DND-41 (cell line): ENCODE data around the gene TTC33.

ENCODE experiments used
- EZH2 ChIP-seq: IDR thresholded peaks from 3 replicates; pipeline ENCODE4 v1.6.1; 2012; ENCODE audit warnings: borderline replicate concordance, low read depth, mild to moderate bottlenecking, moderate library complexity, low read length, inconsistent platforms; ENCODE audit not compliant: severe bottlenecking
- TF ChIP-seq, protein P1 (sequence below): IDR thresholded peaks from 2 replicates; pipeline ENCODE4 v1.5.1; 2012; ENCODE audit warnings: borderline replicate concordance, low read length, moderate library complexity, mild to moderate bottlenecking; ENCODE audit not compliant: poor library complexity, severe bottlenecking; ENCODE audit errors: extremely low read depth

DNA sequence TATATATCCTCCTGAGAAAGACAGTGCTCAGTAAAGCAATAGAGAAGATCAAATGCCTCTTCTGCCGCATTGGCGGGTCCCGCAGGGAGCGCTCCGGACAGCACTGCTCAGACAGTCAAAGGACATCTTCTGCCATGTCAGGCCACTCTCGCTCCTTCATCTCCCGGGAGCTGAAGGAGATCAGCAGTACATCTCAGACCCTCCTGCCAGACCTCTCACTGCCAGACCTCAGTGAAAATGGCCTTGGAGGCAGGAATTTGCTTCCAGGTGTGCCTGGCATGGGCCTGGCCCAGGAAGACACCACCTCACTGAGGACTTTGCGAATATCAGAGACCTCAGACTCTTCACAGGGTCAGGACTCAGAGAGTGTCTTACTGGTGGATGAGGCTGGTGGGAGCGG is 63.9 kb downstream of the TTC33 start:
- TF ChIP-seq, protein P1, sequence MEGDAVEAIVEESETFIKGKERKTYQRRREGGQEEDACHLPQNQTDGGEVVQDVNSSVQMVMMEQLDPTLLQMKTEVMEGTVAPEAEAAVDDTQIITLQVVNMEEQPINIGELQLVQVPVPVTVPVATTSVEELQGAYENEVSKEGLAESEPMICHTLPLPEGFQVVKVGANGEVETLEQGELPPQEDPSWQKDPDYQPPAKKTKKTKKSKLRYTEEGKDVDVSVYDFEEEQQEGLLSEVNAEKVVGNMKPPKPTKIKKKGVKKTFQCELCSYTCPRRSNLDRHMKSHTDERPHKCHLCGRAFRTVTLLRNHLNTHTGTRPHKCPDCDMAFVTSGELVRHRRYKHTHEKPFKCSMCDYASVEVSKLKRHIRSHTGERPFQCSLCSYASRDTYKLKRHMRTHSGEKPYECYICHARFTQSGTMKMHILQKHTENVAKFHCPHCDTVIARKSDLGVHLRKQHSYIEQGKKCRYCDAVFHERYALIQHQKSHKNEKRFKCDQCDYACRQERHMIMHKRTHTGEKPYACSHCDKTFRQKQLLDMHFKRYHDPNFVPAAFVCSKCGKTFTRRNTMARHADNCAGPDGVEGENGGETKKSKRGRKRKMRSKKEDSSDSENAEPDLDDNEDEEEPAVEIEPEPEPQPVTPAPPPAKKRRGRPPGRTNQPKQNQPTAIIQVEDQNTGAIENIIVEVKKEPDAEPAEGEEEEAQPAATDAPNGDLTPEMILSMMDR = no peak
- no peak for TF ChIP-seq EZH2
